ENCODE data around the gene LRCH1.

DNA sequence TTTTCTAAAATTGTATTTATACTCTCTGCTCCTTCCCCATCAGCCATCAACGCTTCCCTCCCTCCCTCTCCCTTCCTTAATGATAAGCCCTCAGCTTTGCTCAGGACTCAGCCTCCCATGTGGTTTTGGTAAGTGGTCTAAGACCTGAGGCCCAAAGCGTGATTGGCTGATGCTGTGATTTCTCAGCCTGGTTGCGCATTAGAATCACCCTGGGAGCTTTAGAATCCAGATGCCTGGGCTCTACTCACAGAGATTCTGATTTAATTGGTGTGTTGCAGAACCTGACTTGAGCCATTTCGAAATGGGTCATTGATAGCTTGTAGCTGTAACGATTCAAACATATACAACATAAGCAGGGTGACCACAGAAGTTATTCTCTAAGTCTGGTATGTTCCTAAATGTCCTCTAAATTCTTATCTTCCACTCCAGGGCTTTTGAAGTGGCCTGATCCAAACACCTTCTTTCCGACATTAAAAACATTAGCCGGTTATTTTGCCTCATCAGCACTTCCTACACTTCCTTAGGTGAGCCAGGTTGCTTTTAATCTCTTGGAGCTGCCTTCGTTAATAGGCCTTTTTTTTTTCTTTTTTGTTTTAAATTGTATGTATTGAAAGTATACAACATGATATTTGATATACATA lies 60.6 kb downstream of the LRCH1 start:
- TF ChIP-seq POLR2A (IDR thresholded peaks at IDR 0.05), result no peak
- TF ChIP-seq, protein P1, sequence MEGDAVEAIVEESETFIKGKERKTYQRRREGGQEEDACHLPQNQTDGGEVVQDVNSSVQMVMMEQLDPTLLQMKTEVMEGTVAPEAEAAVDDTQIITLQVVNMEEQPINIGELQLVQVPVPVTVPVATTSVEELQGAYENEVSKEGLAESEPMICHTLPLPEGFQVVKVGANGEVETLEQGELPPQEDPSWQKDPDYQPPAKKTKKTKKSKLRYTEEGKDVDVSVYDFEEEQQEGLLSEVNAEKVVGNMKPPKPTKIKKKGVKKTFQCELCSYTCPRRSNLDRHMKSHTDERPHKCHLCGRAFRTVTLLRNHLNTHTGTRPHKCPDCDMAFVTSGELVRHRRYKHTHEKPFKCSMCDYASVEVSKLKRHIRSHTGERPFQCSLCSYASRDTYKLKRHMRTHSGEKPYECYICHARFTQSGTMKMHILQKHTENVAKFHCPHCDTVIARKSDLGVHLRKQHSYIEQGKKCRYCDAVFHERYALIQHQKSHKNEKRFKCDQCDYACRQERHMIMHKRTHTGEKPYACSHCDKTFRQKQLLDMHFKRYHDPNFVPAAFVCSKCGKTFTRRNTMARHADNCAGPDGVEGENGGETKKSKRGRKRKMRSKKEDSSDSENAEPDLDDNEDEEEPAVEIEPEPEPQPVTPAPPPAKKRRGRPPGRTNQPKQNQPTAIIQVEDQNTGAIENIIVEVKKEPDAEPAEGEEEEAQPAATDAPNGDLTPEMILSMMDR (IDR thresholded peaks at IDR 0.05), result no peak
